SK-N-MC (cell line): Measurements from ENCODE around the gene UBTD1.

Experiments
- DNase-seq: peaks from one replicate; pipeline ENCODE4 v3.0.0-alpha.2; 2011; ENCODE audit warnings: low read depth, low spot score
- H3K27ac ChIP-seq: fragments of 200-600 bp; sonication (generic); 2 replicates; pipeline ENCODE4 v1.5.1; 2016; ENCODE audit warnings: mixed run types
- H3K36me3 ChIP-seq: fragments of 200-600 bp; sonication (generic); 2 replicates; pipeline ENCODE4 v1.6.1; 2017; ENCODE audit warnings: antibody characterized with exemption, low read length, mixed read lengths; ENCODE audit not compliant: insufficient read depth
- H3K4me3 ChIP-seq: fragments of 200-600 bp; sonication (generic); 2 replicates; pipeline ENCODE4 v1.5.1; 2016
- H3K9ac ChIP-seq: fragments of 200-600 bp; sonication (generic); 2 replicates; pipeline ENCODE4 v1.8.0; 2017; ENCODE audit warnings: mixed run types, mixed read lengths; ENCODE audit not compliant: insufficient read length
- H3K9me3 ChIP-seq: fragments of 200-600 bp; sonication (generic); 2 replicates; pipeline ENCODE4 v1.6.1; 2017; ENCODE audit warnings: low read depth, mild to moderate bottlenecking, antibody characterized with exemption, low read length, moderate library complexity, mixed read lengths
- EZH2 ChIP-seq: fragments of 200-600 bp; sonication (generic); IDR thresholded peaks from one replicate; pipeline ENCODE4 v1.6.1; 2017; ENCODE audit warnings: antibody characterized with exemption
- FOXP2 ChIP-seq: optimal IDR thresholded peaks from 2 replicates; pipeline ENCODE3; 2011; ENCODE audit warnings: mild to moderate bottlenecking, moderate library complexity; ENCODE audit not compliant: insufficient read depth; ENCODE audit errors: extremely low read length, control extremely low read depth
- POLR2AphosphoS5 ChIP-seq: IDR thresholded peaks from 2 replicates; pipeline ENCODE4 v1.6.1; 2012; ENCODE audit warnings: mild to moderate bottlenecking, low read depth, low read length, borderline replicate concordance

The UBTD1 gene

DNA sequence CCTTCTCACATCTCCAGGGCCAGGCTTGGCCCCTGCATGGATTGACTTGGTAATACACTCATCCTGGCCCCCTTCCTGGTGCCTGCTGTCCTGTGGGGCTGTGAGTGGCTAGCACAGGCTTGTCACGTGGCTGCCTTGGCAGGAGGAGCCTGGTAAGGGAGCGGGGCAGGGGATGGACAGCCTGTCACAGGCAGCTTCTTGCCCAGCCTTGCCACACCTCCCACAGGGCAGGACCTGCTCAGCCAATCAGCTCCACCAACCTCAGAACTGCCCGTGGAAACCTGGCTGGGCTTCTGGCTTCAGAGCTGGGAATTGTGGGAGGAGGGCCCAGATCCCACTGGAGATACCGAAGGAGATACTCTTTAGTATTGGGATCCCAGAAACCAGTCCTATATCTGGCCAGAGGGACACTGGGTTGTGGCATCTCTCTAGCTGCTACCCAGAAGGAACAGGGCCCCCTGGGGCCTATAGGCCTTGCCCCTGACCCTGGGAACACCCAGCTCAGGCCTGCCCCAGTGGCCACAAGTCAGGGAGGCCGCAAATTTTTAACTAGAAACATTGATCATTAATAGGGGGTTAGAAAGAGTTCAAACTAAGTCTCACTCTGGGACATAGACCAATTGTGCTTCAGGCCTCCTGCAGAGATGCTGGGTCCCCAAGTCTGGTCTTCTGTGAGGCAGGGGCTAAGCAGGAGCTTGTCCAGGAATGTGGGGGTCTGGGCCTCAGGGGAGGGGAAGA is 85.5 kb downstream of the UBTD1 start, which contains the start of gene HOGA1:
HOGA1 (plus strand) TSS at position 330 of the 738 bp plus-strand sequence; CDS start at position 645, 315 bp downstream.
- TF ChIP-seq FOXP2 (no peak), EZH2 (no peak), POLR2AphosphoS5 (no peak)
- H3K27ac ChIP-seq, result no peak within 1 kb of the TSS
- no peaks in the 10 kb centered on the region for H3K36me3 ChIP-seq
- H3K4me3 ChIP-seq, result no peak within 1 kb of the TSS
- H3K9me3 ChIP-seq, result no peaks in the 10 kb centered on the region
- DNase-seq, result no peak
- H3K9ac ChIP-seq, result no peak within 1 kb of the TSS

DNA sequence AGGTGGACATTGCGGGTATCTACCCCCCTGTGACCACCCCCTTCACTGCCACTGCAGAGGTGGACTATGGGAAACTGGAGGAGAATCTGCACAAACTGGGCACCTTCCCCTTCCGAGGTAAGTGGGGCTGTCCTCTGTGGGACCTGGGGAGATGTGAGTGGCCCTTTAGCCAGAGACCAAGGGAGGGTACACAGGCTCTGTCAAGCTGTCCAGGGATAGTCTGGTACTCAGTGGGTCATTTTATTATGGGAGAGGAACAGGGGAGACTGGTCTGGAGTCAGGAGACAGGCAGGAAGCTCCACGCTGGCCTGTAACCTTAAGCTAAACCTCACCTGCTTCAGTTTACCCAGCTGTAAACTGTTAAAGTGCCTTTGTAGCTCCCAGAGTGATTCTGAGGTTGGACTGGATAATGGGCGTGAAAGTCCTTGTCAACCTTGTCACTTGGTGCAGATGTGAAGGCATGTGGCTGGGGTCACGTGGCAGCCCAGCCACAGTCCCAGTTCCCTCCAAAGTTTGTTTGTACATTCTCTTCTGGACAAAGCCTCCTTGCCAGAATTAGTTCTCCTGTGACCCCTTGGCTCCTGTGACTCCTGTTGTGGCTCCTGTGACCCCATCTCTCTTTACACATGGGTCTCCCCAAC is 86.2 kb downstream of the UBTD1 start:
- Histone ChIP-seq H3K36me3 (no peaks in the 10 kb centered on the region), H3K4me3 (no peak overlapping the region), H3K9ac (no peak overlapping the region), H3K27ac (no peak overlapping the region), H3K9me3 (no peaks in the 10 kb centered on the region)
- no peak for DNase-seq
- TF ChIP-seq FOXP2 (no peak), POLR2AphosphoS5 (no peak), EZH2 (no peak)

DNA sequence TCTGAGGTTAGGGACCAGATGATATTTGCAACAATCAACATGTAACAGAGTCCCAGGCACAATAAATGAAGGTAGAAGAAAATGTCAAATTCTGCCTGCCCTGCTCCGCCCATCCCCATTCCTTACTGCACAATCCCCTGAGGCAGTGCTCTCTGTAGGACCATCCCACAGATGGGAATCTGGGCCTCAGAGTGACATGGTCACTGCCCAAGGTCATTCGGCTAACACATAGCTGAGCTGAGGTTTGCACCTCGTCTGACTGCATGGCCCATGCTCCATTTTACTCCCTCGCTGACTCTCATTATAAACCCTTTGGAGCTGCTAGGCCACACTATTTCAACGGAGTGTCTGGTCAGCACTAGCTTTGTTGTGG is 86.7 kb downstream of the UBTD1 start:
- no peak for TF ChIP-seq FOXP2
- no peak for TF ChIP-seq EZH2
- no peak for TF ChIP-seq POLR2AphosphoS5
- Histone ChIP-seq H3K27ac (no peak overlapping the region), H3K9ac (no peak overlapping the region), H3K36me3 (no peaks in the 10 kb centered on the region), H3K9me3 (no peaks in the 10 kb centered on the region), H3K4me3 (no peak overlapping the region)
- no peak for DNase-seq

DNA sequence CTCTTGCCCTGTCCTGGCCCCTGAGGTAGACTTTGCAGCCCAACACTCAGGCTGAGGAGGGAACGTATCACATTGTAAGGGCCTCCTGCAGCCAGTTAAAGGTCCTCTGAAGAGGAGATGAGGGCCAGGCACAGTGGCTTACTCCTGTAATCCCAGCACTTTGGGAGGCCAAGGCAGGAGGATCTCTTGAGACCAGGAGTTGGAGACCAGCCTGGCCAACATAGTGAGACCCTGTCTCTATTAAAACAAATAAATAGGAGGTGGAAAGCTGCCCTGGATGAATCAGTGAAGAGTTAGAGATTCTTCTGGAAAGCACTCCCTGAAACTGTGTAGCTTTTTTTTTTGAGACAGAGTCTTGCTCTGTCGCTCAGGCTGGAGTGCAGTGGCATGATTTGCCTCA is 88.5 kb downstream of the UBTD1 start:
- H3K9ac ChIP-seq, result no peak overlapping the region
- no peaks in the 10 kb centered on the region for H3K9me3 ChIP-seq
- H3K27ac ChIP-seq, result no peak overlapping the region
- no peak for TF ChIP-seq FOXP2
- no peak for TF ChIP-seq EZH2
- TF ChIP-seq POLR2AphosphoS5, result no peak
- no peak overlapping the region for H3K4me3 ChIP-seq
- DNase-seq, result no peak
- no peaks in the 10 kb centered on the region for H3K36me3 ChIP-seq

DNA sequence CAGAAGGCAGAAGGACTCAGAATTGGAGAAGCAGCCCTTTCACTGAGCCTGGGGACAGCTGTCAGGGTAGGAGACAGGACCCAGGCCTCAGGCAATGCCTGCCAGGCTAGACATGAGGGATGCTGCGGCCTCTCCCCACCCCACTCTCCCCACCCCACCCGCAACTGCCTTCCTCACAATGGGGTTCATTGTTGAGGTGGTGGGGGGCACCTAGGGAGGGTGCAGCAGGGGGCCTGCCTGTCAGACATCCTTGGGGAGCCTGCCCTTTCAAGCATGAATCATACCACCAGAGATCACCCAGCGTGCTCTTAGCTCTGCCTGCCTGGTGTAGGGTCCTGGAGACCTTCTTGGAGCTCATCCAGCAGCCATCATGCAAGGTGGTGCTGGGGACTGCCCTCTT is 90.8 kb downstream of the UBTD1 start, which contains the start of gene C10orf62:
C10orf62 (plus strand) TSS at position 243 of the 400 bp plus-strand sequence. CDS start 177 bp downstream, outside the sequence.
- TF ChIP-seq POLR2AphosphoS5, result no peak
- no peak for TF ChIP-seq FOXP2
- no peak for TF ChIP-seq EZH2

DNA sequence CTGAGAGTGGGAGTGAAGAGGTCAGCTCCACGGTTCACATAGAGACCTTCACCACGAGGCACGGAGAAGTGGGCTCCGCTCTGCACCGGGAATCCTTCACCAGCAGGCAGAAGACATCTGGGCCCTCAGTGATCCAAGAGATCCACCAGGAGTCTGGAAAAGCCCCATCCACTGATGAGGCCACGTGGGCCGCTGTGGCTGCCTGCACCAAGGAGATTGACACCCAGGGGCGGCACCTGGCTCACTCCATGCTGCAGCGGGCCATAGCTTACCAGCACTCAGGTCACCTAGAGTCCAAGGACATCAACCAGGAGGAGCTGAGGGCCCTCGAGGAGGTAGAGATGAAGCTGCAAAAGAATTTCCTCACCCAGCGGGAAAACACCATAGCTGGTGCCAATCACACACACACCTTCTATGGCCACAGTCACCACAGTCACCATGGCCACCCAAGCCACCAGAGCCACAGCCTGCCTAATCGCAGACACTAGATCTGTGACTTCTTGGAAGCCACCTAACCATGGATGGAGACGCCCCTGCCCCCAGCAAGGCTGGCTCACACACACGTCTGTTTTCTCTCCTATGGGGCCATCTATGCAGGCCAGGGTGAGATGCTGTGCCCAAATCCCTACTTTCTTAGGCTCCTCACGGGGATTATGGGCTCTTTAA is 91.5 kb downstream of the UBTD1 start:
- H3K9ac ChIP-seq, result no peak overlapping the region
- no peaks in the 10 kb centered on the region for H3K36me3 ChIP-seq
- TF ChIP-seq POLR2AphosphoS5, result no peak
- TF ChIP-seq EZH2, result no peak
- no peak for TF ChIP-seq FOXP2
- no peak overlapping the region for H3K27ac ChIP-seq
- H3K4me3 ChIP-seq, result no peak overlapping the region
- no peak for DNase-seq
- H3K9me3 ChIP-seq, result no peaks in the 10 kb centered on the region

More for the DNA sequence above, 90.8 kb downstream of the UBTD1 start, which contains the start of gene C10orf62:
- Histone ChIP-seq H3K9ac (no peak within 1 kb of the TSS), H3K4me3 (no peak within 1 kb of the TSS), H3K9me3 (no peaks in the 10 kb centered on the region), H3K36me3 (no peaks in the 10 kb centered on the region), H3K27ac (no peak within 1 kb of the TSS)
- DNase-seq, result no peak

DNA sequence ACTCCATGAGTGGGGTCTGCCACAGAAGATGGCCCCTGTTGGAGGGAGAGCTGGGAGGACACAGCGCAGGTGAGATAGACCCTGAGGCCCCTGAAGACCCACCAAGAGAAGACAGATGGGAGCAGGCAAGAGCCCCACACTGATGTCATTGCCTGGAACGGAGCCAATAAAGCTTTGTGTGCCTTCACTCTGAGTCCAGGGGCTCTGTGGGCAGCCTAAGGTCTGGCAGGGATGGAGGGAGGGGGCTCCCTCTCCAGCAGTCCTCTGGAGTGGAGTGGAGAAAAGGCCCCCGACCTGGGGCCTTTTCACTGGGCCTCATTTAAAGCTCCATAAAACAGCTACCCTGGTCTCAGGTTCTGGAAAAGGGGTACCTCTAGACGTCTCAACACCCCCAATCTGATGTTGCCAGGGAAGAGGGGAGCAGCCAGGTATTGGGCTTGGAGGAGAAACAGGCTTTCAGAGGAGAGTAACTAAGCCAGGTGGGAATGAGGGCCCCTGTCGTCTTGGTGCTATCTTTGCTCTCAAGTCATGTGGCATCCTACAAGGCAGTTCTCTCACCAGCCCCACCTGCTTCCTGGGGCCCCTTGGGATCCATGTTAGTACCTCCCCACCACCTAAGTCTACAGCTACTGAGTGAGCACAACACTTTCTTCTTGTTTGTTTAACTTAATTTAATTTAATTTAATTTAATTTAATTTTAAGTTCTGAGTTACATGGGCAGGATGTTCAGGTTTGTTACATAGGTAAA is 92.2 kb downstream of the UBTD1 start:
- Histone ChIP-seq H3K9me3 (no peaks in the 10 kb centered on the region), H3K27ac (no peak overlapping the region), H3K36me3 (no peaks in the 10 kb centered on the region), H3K9ac (no peak overlapping the region), H3K4me3 (no peak overlapping the region)
- TF ChIP-seq POLR2AphosphoS5 (no peak), EZH2 (no peak), FOXP2 (no peak)
- DNase-seq, result no peak

DNA sequence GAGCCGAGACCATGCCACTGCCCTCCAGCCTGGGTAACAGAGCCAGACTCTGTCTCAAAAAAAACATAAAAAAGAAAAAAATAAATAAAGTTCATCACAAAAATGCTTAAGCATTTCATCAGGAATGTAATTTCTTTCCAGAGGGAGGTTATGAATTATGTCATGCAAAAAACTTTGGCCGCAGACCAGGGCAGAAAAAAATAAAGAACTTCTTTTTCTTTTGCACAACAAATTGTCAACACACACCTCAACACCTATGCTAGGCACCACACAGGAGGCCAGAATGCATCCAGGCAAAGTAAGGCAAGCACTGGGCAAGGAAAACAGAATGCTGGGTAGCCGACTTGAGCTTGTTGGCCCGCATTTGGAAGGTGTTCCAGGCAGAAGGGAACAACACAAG is 94.7 kb downstream of the UBTD1 start:
- Histone ChIP-seq H3K9ac (no peak overlapping the region), H3K4me3 (no peak overlapping the region), H3K36me3 (no peaks in the 10 kb centered on the region), H3K9me3 (no peaks in the 10 kb centered on the region), H3K27ac (no peak overlapping the region)
- TF ChIP-seq POLR2AphosphoS5, result no peak
- TF ChIP-seq FOXP2, result no peak
- TF ChIP-seq EZH2, result no peak
- DNase-seq, result no peak
